GM12878 (cell line): ENCODE measurements around the gene FHIP1B. TPM values are rescaled to one million over a fixed set of nuclear protein-coding genes. Genes with fewer than 3 reads are reported as not detected.

Experiments
- ATAC-seq: fragments of 200-7000 bp; cut with Tn5 transposase; 3 replicates; pipeline ENCODE4 v1.9.1; 2020; ENCODE audit warnings: mild to moderate bottlenecking, moderate library complexity
- BruUV-seq: library from RNA; stranded (reverse); fragments of 400-500 nt; replicated peaks from 2 replicates; lab custom pipeline; 2021; lab: Mats Ljungman, UMichigan
- CTCF ChIA-PET: fragments of 300-600 bp; sonication (Branson Sonifier 250); formaldehyde crosslinking; extraction: SDS; loops from one replicate; lab custom pipeline; 2021; ENCODE audit warnings: inconsistent platforms; lab: Yijun Ruan, JAX
- POLR2A ChIA-PET: fragments of 350-600 bp; formaldehyde crosslinking; extraction: SDS; loops from one replicate; lab custom pipeline; 2021; ENCODE audit warnings: inconsistent platforms; lab: Charles Lee
- RAD21 ChIA-PET: fragments of 300-600 bp; sonication (Branson Sonifier 250); formaldehyde crosslinking; loops from one replicate; lab custom pipeline; 2023; ENCODE audit warnings: antibody characterized with exemption; ENCODE audit not compliant: unreplicated experiment; lab: Charles Lee
- SMC1A ChIA-PET: fragments of 300-600 bp; sonication (Branson Sonifier 250); formaldehyde crosslinking; loops from one replicate; lab custom pipeline; 2023; ENCODE audit not compliant: unreplicated experiment, uncharacterized antibody; lab: Charles Lee
- DNase-seq: peaks from one replicate; pipeline ENCODE4 v3.0.0-alpha.2; 2011; ENCODE audit warnings: low read depth, low spot score
- FAIRE-seq: peaks from 3 replicates; lab custom pipeline; 2011; peaks lifted over from hg19 to GRCh38; lab: Jason Lieb, UNC
- H2AFZ ChIP-seq: 2 replicates; pipeline ENCODE4 v1.6.0; 2011; ENCODE audit warnings: low read depth, low read length, control low read depth; ENCODE audit not compliant: control insufficient read depth
- H3K27ac ChIP-seq: 2 replicates; pipeline ENCODE4 v1.5.1; 2011; ENCODE audit warnings: control low read depth; ENCODE audit not compliant: control insufficient read depth, insufficient read depth
- H3K27me3 ChIP-seq, 2 experiments: replicated peaks in 1 of 2; 2 replicates each; pipeline versions ENCODE4 v1.6.0 to v1.6.1; 2011; ENCODE audit warnings: low read length in 1 of 2; ENCODE audit not compliant: control insufficient read depth in 2 of 2, insufficient read depth in 2 of 2
- H3K36me3 ChIP-seq, 2 experiments: 2 replicates each; pipeline ENCODE4 v1.5.1; 2011; ENCODE audit warnings: low read length in 1 of 2; ENCODE audit not compliant: control insufficient read depth in 2 of 2, insufficient read depth in 2 of 2
- H3K4me1 ChIP-seq: 2 replicates; pipeline ENCODE4 v1.6.1; 2011; ENCODE audit warnings: mild to moderate bottlenecking, low read length, moderate library complexity, mixed read lengths; ENCODE audit not compliant: control insufficient read depth, insufficient read depth
- H3K4me2 ChIP-seq: 2 replicates; pipeline ENCODE4 v1.6.0; 2011; ENCODE audit warnings: control low read depth; ENCODE audit not compliant: control insufficient read depth, insufficient read depth
- H3K4me3 ChIP-seq: fragments of 200-600 bp; sonication (generic); 2 replicates; pipeline ENCODE4 v1.5.1; 2016
- H3K79me2 ChIP-seq: 2 replicates; pipeline ENCODE4 v1.6.0; 2011; ENCODE audit warnings: low read length; ENCODE audit not compliant: control insufficient read depth, insufficient read depth
- H3K9ac ChIP-seq: 2 replicates; pipeline ENCODE4 v1.8.0; 2011; ENCODE audit warnings: low read length, control low read depth, mixed read lengths; ENCODE audit not compliant: control insufficient read depth, insufficient read depth
- H3K9me3 ChIP-seq: replicated peaks from 3 replicates; pipeline ENCODE4 v1.5.1; 2011; ENCODE audit warnings: mild to moderate bottlenecking, low read length; ENCODE audit not compliant: control insufficient read depth, insufficient read depth
- H4K20me1 ChIP-seq: 2 replicates; pipeline ENCODE4 v1.6.0; 2011; ENCODE audit not compliant: control insufficient read depth, insufficient read depth
- IRF4 ChIP-seq: IDR thresholded peaks from 2 replicates; pipeline ENCODE4 v1.6.1; 2011; ENCODE audit warnings: low read depth, low read length
- RELB ChIP-seq: fragments of 450-650 bp; IDR thresholded peaks from 2 replicates; pipeline ENCODE4 v1.6.1; 2017; ENCODE audit warnings: low read depth, mild to moderate bottlenecking, moderate library complexity
- SMC3 ChIP-seq: IDR thresholded peaks from 2 replicates; pipeline ENCODE4 v1.6.1; 2011; ENCODE audit warnings: low read length, improper control_type of control experiment, borderline replicate concordance
- TCF3 ChIP-seq: IDR thresholded peaks from 2 replicates; pipeline ENCODE4 v1.6.1; 2012; ENCODE audit warnings: low read depth, mild to moderate bottlenecking, low read length, borderline replicate concordance; ENCODE audit not compliant: insufficient read depth
- ZBTB40 ChIP-seq: fragments of 450-650 bp; IDR thresholded peaks from 2 replicates; pipeline ENCODE4 v1.6.1; 2016; ENCODE audit warnings: mild to moderate bottlenecking, moderate library complexity, borderline replicate concordance
- WGBS: methylation state at CpG from one replicate; pipeline ENCODE4 v1.1.6; 2016; ENCODE audit warnings: low lambda C conversion rate; ENCODE audit not compliant: insufficient replicate concordance, insufficient coverage; ENCODE audit errors: missing lambda C conversion rate; 5-methylcytosine and 5-hydroxymethylcytosine counted together
- in situ Hi-C: fragments of 300-500 bp; cut with MboI; formaldehyde crosslinking; loops from 9 replicates; pipeline ENCODE4 v1.14.3; 2018; ENCODE audit warnings: mixed read lengths
- intact Hi-C: fragments of 100-400 bp; cut with micrococcal nuclease; formaldehyde crosslinking; loops from one replicate; pipeline ENCODE4 v1.14.2; 2022; ENCODE audit not compliant: unreplicated experiment
- polyA plus RNA-seq, 11 experiments: library from polyadenylated mRNA; depleted of rRNA in 4 of 11; unstranded in 6 of 11; stranded (reverse) in 5 of 11; fragments of >200 nt; fragmentation: Nextera tagmentation in 4 of 11; fragmentation: Illumina TruSeq in 1 of 11; extraction: Ambion mirVana in 4 of 11; extraction: Trizol in 1 of 11; gene quantifications; 1 replicate in 1 of 11; 2 replicates in 10 of 11; pipeline versions ENCODE4 v1.2.1 to v1.2.3, GENCODE V29; 2011 to 2016; ENCODE audit warnings: inconsistent platforms in 2 of 11, missing spikeins in 2 of 11, low read depth in 1 of 11
- total RNA-seq, 4 experiments: library from RNA; depleted of rRNA in 3 of 4; stranded (reverse); fragments of >200 nt in 3 of 4; fragmentation: Illumina TruSeq in 1 of 4; extraction: Trizol in 1 of 4; gene quantifications; 2 replicates each; pipeline versions ENCODE4 v1.2.1 to v1.2.3, GENCODE V29; 2013 to 2021

Gene FHIP1B
- total and polyA plus RNA-seq, 10 of the 15 experiments (the other 5 are each of a cell fraction or from before 2014, with no cell fraction given) = 0.90 to 28.1 (median 11.1) TPM

DNA sequence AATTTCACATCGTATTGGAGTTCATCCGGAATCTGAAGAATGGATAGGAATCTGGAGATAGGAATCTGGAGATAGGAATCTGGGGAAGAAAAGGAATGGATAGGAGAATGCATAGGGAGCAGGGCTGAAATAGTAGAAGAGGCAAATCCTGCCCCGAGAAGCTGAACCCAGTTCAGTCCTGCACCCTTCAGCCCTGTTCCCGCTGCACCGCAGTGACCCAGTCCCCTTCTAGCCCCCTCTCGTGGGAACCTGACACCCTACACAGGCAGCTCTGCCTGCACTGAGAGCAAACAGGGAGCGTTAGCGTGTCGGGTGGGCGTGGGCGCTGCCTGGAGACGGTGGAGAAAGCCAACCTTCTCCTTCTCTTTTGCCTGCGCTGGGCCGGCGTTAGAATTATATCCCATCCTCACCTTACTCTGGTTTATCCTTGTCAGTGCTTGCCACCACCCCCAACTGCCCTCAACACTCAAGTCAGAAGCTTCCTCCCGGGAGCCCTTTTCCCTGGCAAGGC, 24.2 kb upstream of the FHIP1B start:
- H4K20me1 ChIP-seq = no peaks in the 10 kb centered on the region
- SMC1A ChIA-PET = no interaction called here
- H3K27ac ChIP-seq = no peak overlapping the region
- intact Hi-C loops (no loop called here), in situ Hi-C loops (no loop called here)
- RAD21 ChIA-PET = no interaction called here
- CTCF ChIA-PET = no interaction called here
- H3K36me3 ChIP-seq = no peaks in the 10 kb centered on the region
- no peaks in the 10 kb centered on the region for H3K79me2 ChIP-seq
- no peaks in the 10 kb centered on the region for H3K4me1 ChIP-seq
- TF ChIP-seq SMC3 (no peak), ZBTB40 (no peak), IRF4 (no peak), RELB (no peak), TCF3 (no peak)
- no peak for ATAC-seq
- BruUV-seq = no TSS peak
- WGBS = 16% methylated on average over 16 of the region's 16 CpGs
- H2AFZ ChIP-seq = no peak overlapping the region
- H3K27me3 ChIP-seq = peaks cover 10 to 19% of the 10 kb centered on the region in 2 experiments
- no peak overlapping the region for H3K4me3 ChIP-seq
- H3K9ac ChIP-seq = no peak overlapping the region
- POLR2A ChIA-PET = no interaction called here
- no peak for DNase-seq
- H3K9me3 ChIP-seq = no peaks in the 10 kb centered on the region
- no peak overlapping the region for H3K4me2 ChIP-seq
- FAIRE-seq = no peak
